Activated T-cell treated with anti-CD3 and anti-CD28 coated beads, Interleukin-2, amount 50 U/mL, for 72 hours (primary cell): ENCODE data around the gene AP4B1. TPM values are rescaled to one million over a fixed set of nuclear protein-coding genes. Genes with fewer than 3 reads are reported as not detected.
"Not testable (repeated sequence)": the region's sequence is repeated elsewhere in the genome, so short reads cannot be mapped to it uniquely, and the experiment has no call there.

ENCODE experiments used
- ATAC-seq, 2 donors: fragments of 150-1000 bp; cut with Tn5 transposase; replicated peaks in 1 of 2; 2 replicates each; pipeline ENCODE4 v1.10.0; 2021; ENCODE audit warnings: moderate library complexity in 2 of 2, mild to moderate bottlenecking in 1 of 2
- DNase-seq, 2 donors: peaks; one replicate each; pipeline ENCODE4 v3.0.0; 2021 to 2022; ENCODE audit warnings: mixed read lengths in 1 of 2
- H3K27ac Mint-ChIP-seq: one replicate; pipeline ENCODE4 v1.8.0; 2022; ENCODE audit warnings: mild to moderate bottlenecking, moderate library complexity, mixed read lengths
- H3K27me3 Mint-ChIP-seq: one replicate; pipeline ENCODE4 v1.8.0; 2022; ENCODE audit warnings: low read depth, mixed read lengths
- H3K36me3 Mint-ChIP-seq, 2 donors: one replicate each; pipeline ENCODE4 v1.8.0; 2022; ENCODE audit warnings: mixed read lengths in 2 of 2, mild to moderate bottlenecking in 1 of 2; ENCODE audit not compliant: insufficient read depth in 2 of 2
- H3K4me1 Mint-ChIP-seq: one replicate; pipeline ENCODE4 v1.8.0; 2022; ENCODE audit warnings: low read depth, mixed read lengths
- H3K4me3 Mint-ChIP-seq, 2 donors: one replicate each; pipeline ENCODE4 v1.8.0; 2022; ENCODE audit warnings: mild to moderate bottlenecking in 2 of 2, mixed read lengths in 2 of 2, moderate library complexity in 2 of 2
- H3K9me3 Mint-ChIP-seq, 2 donors: one replicate each; pipeline ENCODE4 v1.8.0; 2022; ENCODE audit warnings: mixed read lengths in 2 of 2
- total RNA-seq, 2 donors: library from RNA; stranded (reverse); gene quantifications; one replicate each; pipeline ENCODE4 v1.2.3, GENCODE V29; 2022

The AP4B1 gene
- 10 to 100 TPM; 50.5 to 68.8 TPM for total RNA-seq

- DNase-seq, result peak; percentile 97 to 99
- Mint-ChIP-seq H3K27ac (peak within 1 kb of the TSS; percentile 91), H3K9me3 (no peaks in the 10 kb centered on the region), H3K4me3 (peak within 1 kb of the TSS; percentile 94 to 98), H3K4me1 (peaks cover 63% of the 10 kb centered on the region), H3K36me3 (peaks cover 17 to 20% of the 10 kb centered on the region in 2 donors), H3K27me3 (no peaks in the 10 kb centered on the region)
- peak; percentile 92 to 94 for ATAC-seq
These were observed at the start of gene AP4B1, which contains the start of gene DCLRE1B for GRCh38 chr1:113904674-113905434. TSS of gene AP4B1 (minus strand) at chr1:113904799. CDS start at chr1:113904717, 82 bp downstream. TSS of gene DCLRE1B (plus strand) at chr1:113905326. CDS start at chr1:113905587, 261 bp downstream.

GRCh38 chr1:113951719-113952118 is 47.1 kb upstream of the AP4B1 start:
- DNase-seq (no peak), ATAC-seq (no peak)
- H3K27ac Mint-ChIP-seq, result peak overlapping the region; percentile 38
- H3K9me3 Mint-ChIP-seq, result no peaks in the 10 kb centered on the region
- H3K36me3 Mint-ChIP-seq, result peaks cover 0 to 35% of the 10 kb centered on the region in 2 donors
- peaks cover 79% of the 10 kb centered on the region for H3K4me1 Mint-ChIP-seq
- no peak overlapping the region for H3K4me3 Mint-ChIP-seq
- H3K27me3 Mint-ChIP-seq, result no peaks in the 10 kb centered on the region

GRCh38 chr1:113950908-113951307 is 46.3 kb upstream of the AP4B1 start:
- Mint-ChIP-seq H3K4me1 (peaks cover 81% of the 10 kb centered on the region), H3K36me3 (peaks cover 0 to 29% of the 10 kb centered on the region in 2 donors), H3K9me3 (no peaks in the 10 kb centered on the region), H3K27ac (peak overlapping the region; percentile 38), H3K27me3 (no peaks in the 10 kb centered on the region), H3K4me3 (no peak overlapping the region)
- DNase-seq, result no peak
- no peak for ATAC-seq

GRCh38 chr1:113949007-113949406 is 44.4 kb upstream of the AP4B1 start:
- peak overlapping the region; percentile 98 for H3K27ac Mint-ChIP-seq
- no peak for DNase-seq
- peaks cover 83% of the 10 kb centered on the region for H3K4me1 Mint-ChIP-seq
- peak overlapping the region in 1 of 2 donors; percentile 13 for H3K4me3 Mint-ChIP-seq
- no peak for ATAC-seq
- H3K9me3 Mint-ChIP-seq, result peaks cover 0 to 2% of the 10 kb centered on the region in 2 donors
- no peaks in the 10 kb centered on the region for H3K27me3 Mint-ChIP-seq
- H3K36me3 Mint-ChIP-seq, result peaks cover 8 to 26% of the 10 kb centered on the region in 2 donors

DNA sequence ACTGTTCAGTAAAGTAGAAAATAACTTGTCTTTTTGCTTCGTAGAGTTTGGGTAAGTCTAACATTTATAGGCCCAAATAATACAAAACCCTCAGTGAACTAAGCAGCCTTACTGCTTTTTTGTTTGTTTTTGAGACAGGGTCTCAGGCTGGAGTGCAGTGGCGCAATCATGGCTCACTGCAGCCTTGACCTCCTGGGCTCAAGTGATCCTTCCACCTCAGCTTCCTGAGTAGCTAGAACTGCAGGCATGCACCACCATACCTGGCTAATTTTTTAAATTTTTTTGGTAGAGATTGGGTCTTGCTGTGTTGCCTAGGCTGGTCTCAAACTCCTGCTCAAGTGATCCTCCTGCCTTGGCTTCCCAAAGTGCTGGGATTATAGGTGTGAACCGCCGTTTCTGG is 43.6 kb upstream of the AP4B1 start:
- peak overlapping the region; percentile 61 to 67 for H3K4me3 Mint-ChIP-seq
- not testable (repeated sequence) for DNase-seq, ATAC-seq, H3K27me3 Mint-ChIP-seq, H3K9me3 Mint-ChIP-seq
- peaks cover 10 to 26% of the 10 kb centered on the region in 2 donors for H3K36me3 Mint-ChIP-seq
- H3K4me1 Mint-ChIP-seq, result peaks cover 77% of the 10 kb centered on the region
- peak overlapping the region; percentile 98 for H3K27ac Mint-ChIP-seq

DNA sequence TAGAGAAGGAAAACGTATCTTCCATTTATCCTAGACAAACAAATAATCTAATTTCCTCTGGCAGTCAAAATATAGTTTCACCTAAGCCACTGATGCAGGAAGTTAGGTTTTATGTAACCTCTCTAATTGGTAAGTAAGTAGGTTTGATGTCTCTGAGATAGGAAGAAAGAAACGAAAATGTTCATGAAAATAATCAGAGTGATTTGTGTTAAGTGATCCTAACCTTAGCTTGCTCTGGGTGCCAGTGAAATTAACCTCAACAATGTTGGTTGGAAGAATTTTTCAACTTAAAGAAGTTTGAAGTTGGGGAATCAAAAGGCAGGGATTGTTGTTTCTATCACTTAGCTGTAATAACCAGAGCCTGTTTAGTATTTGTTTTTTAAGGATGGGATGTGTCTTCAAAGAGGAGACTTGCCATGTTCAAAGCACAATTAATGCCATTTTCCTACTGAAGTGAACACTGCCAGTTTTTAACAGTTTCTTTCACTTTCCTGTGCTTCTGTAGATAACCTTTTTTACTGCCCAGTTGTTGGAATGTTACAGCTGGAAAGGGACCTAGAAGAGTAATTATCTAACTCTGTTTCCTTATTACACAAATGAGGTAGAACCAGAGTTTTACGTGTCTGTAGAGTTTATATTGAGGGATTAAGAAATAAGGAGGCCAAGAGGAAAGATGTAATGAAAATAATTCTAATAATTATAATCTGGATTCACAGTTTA is 42.9 kb upstream of the AP4B1 start:
- peaks cover 0 to 2% of the 10 kb centered on the region in 2 donors for H3K9me3 Mint-ChIP-seq
- H3K36me3 Mint-ChIP-seq, result peaks cover 11 to 25% of the 10 kb centered on the region in 2 donors
- no peak for DNase-seq
- peak overlapping the region; percentile 98 for H3K27ac Mint-ChIP-seq
- peaks cover 80% of the 10 kb centered on the region for H3K4me1 Mint-ChIP-seq
- peak overlapping the region; percentile 61 to 84 for H3K4me3 Mint-ChIP-seq
- H3K27me3 Mint-ChIP-seq, result no peaks in the 10 kb centered on the region
- peak; percentile 20 to 23 for ATAC-seq

DNA sequence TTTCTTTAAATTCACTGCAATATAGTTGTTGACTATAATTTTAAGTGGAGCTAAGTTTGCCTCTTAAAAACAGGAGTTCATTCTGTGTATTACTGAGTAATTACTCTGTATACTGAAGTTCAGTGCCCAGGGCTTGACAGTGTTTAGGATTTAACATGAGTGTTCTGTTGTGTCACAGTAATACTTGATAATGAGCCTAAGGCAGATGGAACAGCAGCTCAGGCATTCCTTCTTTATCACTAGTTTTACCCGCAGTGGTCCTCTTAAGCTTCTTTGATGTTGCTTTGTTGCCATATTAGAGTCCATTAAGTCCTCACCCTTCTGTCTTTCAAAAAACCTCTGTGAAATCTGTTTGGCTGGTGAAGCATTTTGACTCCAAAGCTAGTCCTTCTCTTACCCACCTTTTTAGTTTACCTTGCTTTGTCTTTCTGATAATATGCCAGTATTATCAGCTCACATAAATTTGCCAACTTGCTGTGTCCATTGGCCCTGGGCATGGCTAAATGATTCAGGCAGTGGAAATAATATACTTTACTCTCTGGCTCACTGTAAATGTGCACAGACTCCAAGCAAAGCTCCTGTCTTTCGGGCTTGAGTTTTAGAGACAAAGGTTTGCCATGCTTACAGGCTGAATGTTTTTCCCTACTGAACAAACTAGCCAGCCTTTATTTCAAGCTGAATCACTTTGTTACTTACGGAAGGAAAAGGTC is 42.2 kb upstream of the AP4B1 start:
- Mint-ChIP-seq H3K27me3 (no peaks in the 10 kb centered on the region), H3K4me1 (peaks cover 85% of the 10 kb centered on the region), H3K27ac (peak overlapping the region; percentile 98), H3K4me3 (peak overlapping the region; percentile 61 to 84), H3K9me3 (peaks cover 0 to 2% of the 10 kb centered on the region in 2 donors), H3K36me3 (peaks cover 11 to 27% of the 10 kb centered on the region in 2 donors)
- DNase-seq (no peak), ATAC-seq (peak; percentile 47 to 66)

DNA sequence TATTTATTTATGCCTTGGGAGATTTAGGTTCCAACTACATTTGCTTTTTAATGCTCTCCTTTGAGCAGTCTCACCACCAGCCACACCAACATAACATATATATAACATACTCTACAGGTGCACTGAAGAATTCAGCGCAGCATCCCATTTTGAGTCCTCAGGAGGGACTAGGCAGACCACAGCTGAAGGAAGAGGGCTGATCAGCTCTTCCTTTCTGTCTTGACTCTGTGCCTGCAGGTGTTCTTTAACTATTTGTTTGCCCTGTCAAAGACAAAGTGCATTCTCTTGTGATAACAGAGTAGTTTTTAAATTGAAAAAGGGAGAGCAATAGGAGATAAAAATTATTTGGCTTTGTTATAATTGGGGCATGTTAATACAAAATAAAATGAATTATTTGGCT is 41.5 kb upstream of the AP4B1 start:
- H3K4me3 Mint-ChIP-seq, result peak overlapping the region; percentile 61 to 84
- ATAC-seq (peak in 1 of 2 donors; percentile 22), DNase-seq (no peak)
- peaks cover 0 to 2% of the 10 kb centered on the region in 2 donors for H3K9me3 Mint-ChIP-seq
- peaks cover 82% of the 10 kb centered on the region for H3K4me1 Mint-ChIP-seq
- peaks cover 11 to 27% of the 10 kb centered on the region in 2 donors for H3K36me3 Mint-ChIP-seq
- peak overlapping the region; percentile 98 for H3K27ac Mint-ChIP-seq
- no peaks in the 10 kb centered on the region for H3K27me3 Mint-ChIP-seq

- H3K27me3 Mint-ChIP-seq, result no peaks in the 10 kb centered on the region
- H3K4me3 Mint-ChIP-seq, result no peak overlapping the region
- H3K36me3 Mint-ChIP-seq, result peaks cover 15 to 31% of the 10 kb centered on the region in 2 donors
- peaks cover 85% of the 10 kb centered on the region for H3K4me1 Mint-ChIP-seq
- H3K27ac Mint-ChIP-seq, result peak overlapping the region; percentile 98
- peaks cover 0 to 2% of the 10 kb centered on the region in 2 donors for H3K9me3 Mint-ChIP-seq
- no peak for DNase-seq
- no peak for ATAC-seq
These were observed 40.7 kb upstream of the AP4B1 start for GRCh38 chr1:113945329-113945728.

- DNase-seq (no peak), ATAC-seq (peak in 1 of 2 donors; percentile 13)
- H3K4me3 Mint-ChIP-seq, result peak overlapping the region in 1 of 2 donors; percentile 45
- no peaks in the 10 kb centered on the region for H3K27me3 Mint-ChIP-seq
- peak overlapping the region; percentile 61 for H3K27ac Mint-ChIP-seq
- H3K9me3 Mint-ChIP-seq, result peaks cover 0 to 2% of the 10 kb centered on the region in 2 donors
- H3K4me1 Mint-ChIP-seq, result peaks cover 85% of the 10 kb centered on the region
- H3K36me3 Mint-ChIP-seq, result peaks cover 15 to 29% of the 10 kb centered on the region in 2 donors
These were observed 38.6 kb upstream of the AP4B1 start for GRCh38 chr1:113943028-113943811.

GRCh38 chr1:113942527-113942926 is 37.9 kb upstream of the AP4B1 start:
- peaks cover 15 to 29% of the 10 kb centered on the region in 2 donors for H3K36me3 Mint-ChIP-seq
- H3K4me1 Mint-ChIP-seq, result peaks cover 85% of the 10 kb centered on the region
- H3K27ac Mint-ChIP-seq, result no peak overlapping the region
- no peak for ATAC-seq
- H3K4me3 Mint-ChIP-seq, result no peak overlapping the region
- no peak for DNase-seq
- H3K27me3 Mint-ChIP-seq, result no peaks in the 10 kb centered on the region
- H3K9me3 Mint-ChIP-seq, result peaks cover 0 to 2% of the 10 kb centered on the region in 2 donors

- H3K27ac Mint-ChIP-seq, result peak overlapping the region; percentile 90
- no peaks in the 10 kb centered on the region for H3K27me3 Mint-ChIP-seq
- H3K4me1 Mint-ChIP-seq, result peaks cover 85% of the 10 kb centered on the region
- ATAC-seq (peak; percentile 10 to 11), DNase-seq (no peak)
- H3K9me3 Mint-ChIP-seq, result peaks cover 0 to 2% of the 10 kb centered on the region in 2 donors
- peak overlapping the region; percentile 5 to 92 for H3K4me3 Mint-ChIP-seq
- peaks cover 15 to 29% of the 10 kb centered on the region in 2 donors for H3K36me3 Mint-ChIP-seq
These were observed 36.6 kb upstream of the AP4B1 start for GRCh38 chr1:113941245-113941559.
